Left forelimb (tissue), 1 donor: ENCODE data around the gene ASIP.
A peak's percentile ranks its signal among the peaks of the same experiment; 100 is the strongest.
"Not testable (repeated sequence)": the region's sequence is repeated elsewhere in the genome, so short reads cannot be mapped to it uniquely, and the experiment has no call there.

ENCODE experiments used
- DNase-seq: peaks from one replicate; pipeline ENCODE4 v3.0.0-alpha.2; 2018; ENCODE audit warnings: low spot score

Gene ASIP, protein sequence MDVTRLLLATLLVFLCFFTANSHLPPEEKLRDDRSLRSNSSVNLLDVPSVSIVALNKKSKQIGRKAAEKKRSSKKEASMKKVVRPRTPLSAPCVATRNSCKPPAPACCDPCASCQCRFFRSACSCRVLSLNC

DNA sequence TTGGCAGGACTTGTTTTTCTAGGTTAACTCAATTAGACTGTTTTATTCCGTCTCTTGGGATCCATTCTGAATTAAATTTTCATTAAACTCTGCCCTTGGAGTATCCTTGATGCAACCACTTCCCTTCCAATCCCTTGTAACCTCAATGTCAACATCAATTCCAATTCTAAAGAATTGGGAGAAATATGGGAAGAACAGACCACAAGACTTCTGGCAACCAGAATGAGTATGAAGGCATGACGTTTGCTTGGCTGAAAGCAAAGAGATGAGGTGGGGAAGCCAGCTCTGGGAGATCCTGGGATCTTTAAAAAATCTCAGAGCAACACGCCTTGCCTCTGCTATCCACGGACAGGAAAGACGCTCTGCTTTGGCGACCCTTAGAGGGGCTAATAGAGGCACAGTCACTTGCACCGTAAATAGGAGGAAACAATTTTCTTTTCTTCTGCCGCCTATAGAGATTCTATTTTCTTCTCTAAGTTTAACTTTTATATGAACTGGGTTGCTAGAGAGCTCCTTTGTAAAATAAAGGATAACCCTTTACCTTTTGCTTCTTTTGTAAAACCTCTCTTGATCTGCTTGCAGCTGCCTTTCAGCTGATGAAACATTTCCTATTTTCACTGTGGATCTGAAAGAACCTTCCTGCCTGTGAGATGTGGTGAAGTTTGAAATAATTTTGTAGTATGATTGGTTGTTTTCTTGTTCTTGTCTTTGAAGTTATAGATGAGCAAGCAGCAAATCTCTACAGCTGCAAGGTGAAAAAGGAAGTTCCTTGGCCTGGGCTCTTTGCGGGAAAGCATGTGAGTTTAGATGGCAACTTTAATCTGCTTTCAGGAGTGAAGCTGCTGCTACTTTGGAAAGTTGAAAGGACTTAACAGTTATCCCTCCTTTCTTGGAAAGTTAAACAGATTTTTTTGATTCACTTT, at the start of gene ASIP:
Gene ASIP, plus strand, starts transcription at position 731 of the 923 bp plus-strand sequence. CDS start 18,952 bp downstream, outside the sequence.
- DNase-seq: no peak

DNA sequence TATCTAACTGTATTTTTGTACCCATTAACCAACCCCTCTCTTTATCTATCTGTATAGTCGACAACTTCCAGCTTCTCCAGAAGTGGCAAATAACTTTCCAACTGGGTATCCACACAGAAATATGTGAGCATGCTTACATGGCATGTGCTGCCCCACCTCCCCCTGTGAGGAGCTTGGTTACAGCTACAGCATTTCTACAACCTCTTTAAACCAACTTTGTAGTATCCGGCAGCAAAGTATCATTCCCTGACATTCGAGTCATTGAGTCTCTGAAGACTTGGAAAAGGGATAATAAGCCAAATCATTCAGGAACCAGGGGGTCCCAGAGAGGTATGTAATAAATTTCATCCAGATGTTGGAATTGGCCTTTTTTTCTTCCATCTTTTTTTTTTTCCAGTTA, 48.2 kb upstream of the ASIP start:
- no peak for DNase-seq

DNA sequence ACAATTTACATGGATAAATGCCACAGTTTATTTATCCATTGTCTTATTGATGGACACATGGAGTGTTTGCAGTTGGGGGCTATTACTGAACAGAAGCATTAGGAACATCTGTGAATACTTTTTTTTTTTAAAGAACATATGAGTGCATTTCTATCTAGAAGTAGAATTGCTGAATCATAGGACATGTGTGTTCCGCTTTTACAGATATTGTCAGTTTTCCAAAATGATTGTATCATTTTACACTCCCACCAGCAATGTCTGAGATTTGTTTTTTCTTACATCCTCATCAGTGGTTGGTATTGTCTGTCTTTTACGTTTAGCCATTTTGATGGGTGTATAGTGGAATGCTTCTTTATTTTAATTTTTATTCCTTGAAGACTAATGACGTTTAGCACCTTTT, 42.0 kb upstream of the ASIP start:
- no peak for DNase-seq

DNA sequence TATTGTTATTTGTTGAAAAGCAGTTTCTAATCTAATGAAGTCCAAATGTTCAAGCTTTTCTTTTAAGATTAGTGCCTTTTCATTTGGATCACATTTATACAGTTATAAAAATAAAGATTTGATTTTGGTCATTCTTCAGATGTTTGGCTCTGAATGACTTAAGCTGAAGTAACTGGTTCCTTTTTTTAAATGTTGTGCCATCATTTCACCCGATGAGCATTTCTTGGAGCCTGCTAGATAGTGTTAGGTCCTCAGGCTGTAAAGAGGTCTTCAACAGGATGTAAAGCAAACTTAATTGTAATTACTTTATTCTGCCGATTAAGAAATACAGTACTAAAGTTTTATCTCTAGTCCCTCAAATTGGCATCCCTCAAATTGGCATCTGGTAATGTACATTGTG, 41.2 kb upstream of the ASIP start:
- no peak for DNase-seq

DNA sequence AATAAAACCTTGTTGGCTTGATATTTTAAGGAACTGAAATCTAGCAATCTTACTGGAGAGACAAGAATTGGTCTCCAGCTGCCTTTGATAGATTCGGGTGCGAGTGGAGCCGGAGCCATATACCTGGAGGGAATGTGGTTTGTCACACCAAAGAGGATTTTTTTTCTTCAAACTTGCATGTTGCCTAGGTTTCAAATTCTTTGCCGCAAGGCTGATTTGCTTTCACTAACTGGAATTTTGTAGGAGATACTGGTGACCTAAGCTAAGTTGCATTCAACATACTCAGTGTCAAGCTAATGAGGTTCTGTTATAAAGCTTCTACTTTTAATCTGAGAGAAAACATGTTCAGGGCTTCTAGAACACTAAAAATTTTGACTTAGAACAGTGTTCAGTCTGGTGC, 39.7 kb upstream of the ASIP start:
- DNase-seq: no peak

DNA sequence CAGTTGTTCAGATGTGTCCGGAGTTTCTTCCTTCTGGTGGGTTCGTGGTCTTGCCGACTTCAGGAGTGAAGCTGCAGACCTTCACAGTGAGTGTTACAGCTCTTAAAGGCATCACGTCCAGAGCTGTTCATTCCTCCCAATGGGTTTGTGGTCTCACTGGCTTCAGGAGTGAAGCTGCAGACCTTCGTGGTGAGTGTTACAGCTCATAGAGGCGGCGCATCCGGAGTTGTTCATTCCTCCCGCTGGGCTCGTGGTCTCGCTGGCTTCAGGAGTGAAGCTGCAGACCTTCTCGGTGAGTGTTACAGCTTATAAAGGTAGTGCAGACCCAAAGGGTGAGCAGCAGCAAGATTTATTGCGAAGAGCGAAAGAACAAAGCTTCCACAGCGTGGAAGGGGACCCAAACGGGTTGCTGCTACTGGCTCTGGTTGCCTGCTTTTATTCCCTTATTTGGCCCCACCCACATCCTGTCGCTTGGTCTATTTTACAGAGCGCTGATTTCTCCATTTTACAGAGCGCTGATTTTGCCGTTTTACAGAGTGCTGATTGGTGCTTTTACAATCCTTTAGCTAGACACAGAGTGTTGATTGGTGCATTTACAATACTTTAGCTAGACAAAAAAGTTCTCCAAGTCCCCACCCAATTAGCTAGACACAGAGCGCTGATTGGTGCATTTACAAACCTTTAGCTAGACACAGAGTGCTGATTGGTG, 35.9 kb upstream of the ASIP start:
- DNase-seq: not testable (repeated sequence)

DNA sequence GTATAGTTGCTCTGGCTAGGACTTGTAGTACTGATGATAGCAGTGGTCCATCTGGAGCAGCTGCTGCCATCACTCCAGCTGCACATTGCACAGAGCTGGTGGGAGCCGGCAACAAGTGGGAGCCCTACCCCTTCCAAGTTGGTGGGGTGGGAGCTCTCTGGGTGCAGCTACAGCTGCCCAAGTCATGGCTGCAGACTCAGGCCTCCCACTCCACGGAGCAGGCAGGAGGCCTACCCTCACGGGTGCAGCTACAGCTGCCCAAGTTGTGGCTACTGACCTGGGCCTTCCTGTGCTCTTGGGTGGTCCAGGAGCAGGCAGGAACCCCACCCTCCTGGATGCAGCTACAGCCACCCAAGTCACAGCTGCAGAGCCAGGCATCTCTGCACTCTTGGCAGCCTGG, 32.1 kb upstream of the ASIP start:
- no peak for DNase-seq

DNA sequence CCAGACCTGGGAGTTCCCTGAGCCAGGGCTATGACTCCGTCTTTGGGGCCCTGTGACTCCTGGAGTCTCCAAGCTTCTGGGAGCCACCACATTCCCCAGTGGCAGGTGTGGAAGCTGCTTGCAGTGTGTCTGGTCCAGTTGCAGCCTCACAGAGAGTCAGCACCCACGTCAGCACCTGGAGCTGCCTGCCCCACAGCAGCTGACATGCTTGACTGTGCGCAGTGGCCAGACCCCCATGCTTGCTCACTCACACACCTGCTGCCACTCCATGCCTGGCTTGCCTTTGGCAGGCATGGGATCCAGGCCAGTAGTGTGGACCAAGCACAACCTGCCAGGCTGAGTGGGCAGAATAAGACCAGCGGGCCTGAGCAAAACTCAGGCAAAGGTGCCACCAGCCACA, 31.0 kb upstream of the ASIP start:
- DNase-seq: no peak

DNA sequence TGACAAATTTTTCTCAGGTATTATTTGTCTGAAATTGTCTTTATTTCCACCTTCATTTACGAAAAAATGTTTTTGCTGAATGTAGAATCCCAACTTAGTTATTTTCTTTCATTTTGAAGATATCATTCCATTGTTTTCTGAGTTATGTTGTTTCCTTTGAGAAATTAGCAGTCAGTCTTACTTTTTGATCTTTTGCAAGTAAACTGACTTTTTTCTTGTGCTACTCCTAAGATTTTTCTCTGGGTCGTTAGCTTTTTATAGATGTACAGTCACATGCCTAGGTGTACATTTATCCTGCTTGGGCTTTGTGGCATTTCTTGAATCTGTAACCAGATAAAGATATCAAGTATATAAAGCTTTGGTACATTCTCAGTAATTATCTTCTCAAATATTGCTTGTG, 29.6 kb upstream of the ASIP start:
- DNase-seq: no peak

DNA sequence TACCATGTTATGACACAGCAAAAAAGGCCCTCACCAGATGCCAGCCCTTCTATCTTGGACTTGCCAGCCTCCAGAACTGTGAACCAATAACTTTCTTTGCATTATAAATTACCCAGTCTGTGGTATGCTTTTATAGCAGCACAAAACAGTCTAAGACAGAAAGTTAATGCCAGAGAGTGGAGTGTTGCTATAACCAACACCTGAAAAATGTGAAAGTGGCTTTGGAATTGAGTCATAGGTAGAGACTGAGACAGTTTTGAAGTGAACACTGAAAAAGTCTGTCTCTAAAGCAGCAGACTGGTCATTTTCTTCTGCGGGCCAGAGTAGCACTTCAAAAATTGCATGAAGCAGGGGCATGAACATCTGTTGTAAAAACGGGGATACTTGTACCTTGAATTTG, 28.0 kb upstream of the ASIP start:
- no peak for DNase-seq

DNA sequence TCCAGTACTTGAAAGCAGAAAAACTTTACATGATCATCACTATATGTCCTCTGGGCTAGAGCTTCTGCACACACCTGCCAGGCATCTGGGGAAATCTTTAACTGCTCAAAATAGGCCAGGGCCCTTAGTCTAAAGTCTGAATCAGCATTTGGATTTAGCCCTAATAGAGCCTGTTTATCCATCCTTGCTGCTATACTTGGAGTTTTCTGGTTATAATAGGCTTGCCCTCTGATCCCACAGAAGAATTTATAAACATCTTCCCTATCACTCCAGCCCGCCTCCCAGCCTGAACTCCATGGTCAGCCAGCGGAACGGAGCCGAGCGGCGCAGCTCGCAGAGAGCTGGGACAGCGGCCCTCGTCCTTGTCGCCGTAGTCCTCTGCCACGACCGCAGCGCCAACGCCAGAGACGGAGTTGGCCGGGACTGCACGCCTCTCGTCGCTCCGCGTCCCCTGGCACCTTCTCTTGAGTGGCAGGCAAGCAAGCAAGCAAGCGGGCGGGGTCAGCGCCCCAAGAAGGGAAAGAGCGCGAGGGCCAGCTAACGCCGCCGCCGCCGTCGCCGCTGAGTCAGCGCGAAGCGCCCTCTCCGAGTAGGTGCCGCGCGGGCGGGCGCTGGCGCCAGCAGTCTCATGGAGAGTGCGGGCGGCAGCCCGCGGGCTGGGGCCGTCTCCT, 25.4 kb upstream of the ASIP start:
- DNase-seq: peak; percentile 75

DNA sequence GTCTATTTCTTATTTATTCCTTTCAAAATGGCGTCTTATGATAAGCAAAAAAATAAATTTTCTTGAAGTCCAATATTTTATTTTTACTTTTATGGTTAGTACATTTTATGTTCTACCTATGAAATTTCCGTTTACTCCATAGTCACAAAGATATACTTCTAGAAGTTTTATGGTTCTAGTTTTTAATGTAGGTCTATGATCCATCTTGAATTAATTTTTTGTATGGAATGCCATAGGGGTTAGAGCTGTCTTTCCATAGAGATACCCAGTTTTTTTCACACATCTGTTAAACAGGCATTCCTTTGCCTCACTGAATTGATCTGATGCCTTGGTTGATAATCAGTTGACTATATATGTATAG, 24.9 kb upstream of the ASIP start:
- no peak for DNase-seq

DNA sequence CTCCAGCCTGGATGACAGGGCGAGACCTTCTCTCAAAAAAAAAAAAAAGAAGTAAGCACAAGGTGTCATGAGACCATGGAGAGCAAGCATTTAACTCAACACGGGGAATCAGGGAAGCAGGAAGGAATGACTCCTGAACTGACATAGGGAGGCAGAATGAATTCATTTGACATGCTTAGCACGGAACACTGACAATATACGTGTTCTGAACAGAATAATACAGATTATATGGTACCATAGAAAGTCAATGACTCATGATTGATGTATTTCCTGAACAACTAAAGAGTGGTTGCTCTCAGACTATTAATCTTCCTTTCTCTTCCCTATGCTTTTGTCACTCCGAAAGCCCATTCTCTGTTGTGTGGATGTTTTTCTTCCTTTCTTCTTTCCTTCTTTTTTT, 20.7 kb upstream of the ASIP start:
- no peak for DNase-seq

DNA sequence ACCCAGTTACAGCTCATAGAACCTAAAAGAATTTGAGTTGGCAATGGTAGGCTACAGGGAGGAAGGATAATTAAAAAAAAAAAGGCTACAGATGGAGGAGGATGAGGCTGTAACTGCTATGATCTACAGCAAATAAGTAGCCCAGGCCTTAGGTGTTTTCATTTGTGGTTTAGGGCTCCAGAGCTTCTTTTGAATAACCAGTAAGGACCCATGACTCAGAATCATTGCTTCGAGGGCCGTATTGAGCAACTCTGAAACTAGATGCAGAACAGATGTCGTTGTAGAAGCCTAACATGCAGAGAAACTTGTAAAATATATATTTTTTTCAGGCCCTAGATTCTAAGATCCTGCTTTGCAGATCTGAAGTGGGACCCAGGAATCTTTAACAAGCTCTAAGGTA, 19.0 kb upstream of the ASIP start:
- DNase-seq: no peak

DNA sequence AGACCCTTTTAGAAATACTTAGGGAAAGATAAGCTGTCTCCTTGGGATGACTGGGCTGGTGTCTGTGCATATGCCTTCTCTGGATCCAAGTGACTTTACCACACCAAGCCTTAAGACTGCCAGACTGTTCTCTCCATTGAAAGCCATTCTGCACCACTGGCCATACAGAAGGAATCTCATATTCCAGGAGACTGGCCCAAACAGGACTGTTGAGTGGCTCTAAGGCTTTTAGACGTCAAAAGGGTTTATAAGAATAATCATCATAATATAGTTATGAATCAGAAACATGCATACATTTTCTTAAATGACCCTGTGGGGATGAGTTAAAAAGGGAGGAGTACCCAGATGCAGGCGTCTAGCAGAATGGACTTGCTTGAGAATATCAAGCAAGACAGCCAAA, 17.0 kb upstream of the ASIP start:
- DNase-seq: not testable (repeated sequence)

DNA sequence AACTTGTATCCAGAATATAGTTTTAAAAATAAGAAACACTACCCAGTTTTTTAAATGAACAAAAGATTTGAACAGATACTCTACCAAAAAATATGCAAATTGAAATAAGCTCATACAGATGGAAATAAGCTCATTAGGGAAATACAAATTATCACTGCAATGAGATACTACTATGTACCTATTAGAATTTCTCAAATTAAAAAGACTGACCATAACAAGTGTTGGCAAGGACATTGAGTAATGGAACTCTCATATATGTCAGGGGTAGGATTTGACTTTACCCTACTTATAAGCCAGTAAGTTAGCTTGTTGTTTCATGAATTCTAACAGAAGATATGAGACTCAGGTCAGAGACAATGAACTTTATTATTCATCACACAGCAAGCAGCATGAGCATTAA, 9.6 kb upstream of the ASIP start:
- no peak for DNase-seq

DNA sequence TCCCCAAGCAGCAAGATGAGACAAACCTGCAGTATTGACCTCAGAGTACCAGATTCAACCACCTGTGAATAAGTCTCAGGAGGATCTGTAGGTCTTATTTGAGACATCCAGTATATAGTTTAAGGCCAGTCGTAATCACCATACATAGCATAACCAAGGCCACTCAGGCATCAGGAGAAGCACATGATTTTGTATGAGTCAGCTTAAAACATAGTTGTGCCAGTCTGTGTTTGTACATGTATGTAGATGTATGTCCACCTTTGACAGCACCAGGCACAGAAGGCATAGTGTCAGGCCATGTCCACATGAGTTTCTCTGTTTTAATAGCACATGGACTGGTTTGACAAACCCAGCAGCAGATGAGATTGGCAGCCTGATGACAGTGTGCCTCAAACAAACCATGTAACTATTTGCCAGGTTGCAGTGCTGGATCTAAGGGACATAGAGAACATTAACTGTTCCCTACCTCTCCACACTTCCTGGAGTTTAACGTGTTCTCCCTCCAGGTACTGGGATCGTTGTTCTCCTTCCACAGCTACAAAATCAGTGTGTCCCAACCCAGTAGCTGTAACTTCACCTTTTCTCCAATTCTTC, 8.6 kb upstream of the ASIP start:
- DNase-seq: no peak

DNA sequence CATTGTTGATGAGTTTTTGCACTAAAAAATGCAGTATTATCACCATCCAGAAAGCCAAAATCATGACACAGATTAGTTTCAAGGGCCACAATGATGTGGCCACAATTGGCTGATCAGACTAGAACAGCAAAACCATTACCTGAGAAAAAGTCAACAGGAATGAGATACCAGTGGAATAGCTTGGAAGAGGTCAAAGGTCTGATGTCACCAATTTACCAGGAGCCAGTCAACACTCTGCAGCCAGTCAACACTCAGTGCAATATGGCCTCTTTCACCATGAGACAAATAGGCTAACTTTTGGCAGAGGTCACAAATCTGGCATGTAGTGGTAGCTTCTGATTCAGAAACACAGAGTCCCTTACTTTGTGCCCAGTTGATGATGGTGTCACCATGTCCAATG, 7.5 kb upstream of the ASIP start:
- DNase-seq: no peak

DNA sequence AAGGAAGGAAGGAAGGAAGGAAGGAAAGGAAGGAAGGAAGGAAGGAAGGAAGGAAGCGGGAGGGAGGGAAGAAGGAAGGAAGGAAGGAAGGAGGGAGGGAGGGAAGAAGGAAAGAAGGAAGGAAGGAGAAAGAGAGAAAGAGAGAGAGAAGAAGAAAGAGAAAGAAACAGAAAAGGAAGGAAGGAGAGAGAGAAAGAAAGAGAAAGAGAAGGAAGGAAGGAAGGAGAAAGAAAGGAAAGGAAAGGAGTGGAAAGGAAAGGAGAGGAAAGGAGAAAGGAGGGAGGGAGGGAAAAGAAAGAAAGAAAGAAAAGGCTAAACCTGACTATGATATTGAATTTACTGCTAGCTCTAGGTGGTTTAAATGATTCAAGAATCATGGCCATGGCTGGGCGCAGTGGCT, 5.3 kb upstream of the ASIP start:
- DNase-seq: no peak

DNA sequence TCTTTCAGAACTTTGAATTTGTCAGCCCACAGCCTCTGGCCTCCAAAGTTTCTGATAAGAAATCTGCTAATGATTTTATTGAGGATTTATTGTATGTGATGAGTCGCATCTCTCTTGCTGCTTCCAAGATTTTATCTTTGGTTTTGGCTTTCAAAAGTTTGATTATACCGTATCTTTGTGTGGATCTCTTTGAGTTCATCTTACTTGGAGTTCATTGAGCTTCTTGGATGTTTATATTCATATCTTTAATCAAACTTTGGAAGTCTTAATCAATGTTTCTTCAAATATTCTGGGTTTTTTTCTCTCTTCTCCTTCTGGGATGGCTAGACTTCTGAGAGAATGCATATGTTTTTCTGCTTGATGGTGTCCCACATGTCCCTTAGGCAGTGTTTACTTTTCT, 3.3 kb upstream of the ASIP start:
- DNase-seq: no peak

DNA sequence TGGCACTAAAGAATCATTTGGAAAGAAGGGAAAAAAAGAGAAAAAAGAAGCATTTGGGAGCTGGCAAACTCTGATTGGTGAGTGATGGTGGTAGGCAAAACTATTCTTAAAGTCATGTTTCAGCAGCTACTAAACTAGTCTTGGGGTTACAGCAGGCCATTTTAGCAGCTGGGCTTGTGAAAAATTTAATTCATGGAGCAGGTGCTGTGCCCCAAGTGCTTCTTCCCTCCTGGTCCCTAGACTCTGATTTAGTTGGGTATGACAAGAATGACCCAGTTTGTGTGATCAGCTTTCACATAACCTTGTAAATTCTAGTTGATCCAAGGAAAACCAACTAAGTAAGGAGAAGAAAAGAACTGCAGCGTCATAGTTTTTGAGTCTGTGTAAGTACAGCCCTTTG, 1.1 kb upstream of the ASIP start:
- DNase-seq: no peak

DNA sequence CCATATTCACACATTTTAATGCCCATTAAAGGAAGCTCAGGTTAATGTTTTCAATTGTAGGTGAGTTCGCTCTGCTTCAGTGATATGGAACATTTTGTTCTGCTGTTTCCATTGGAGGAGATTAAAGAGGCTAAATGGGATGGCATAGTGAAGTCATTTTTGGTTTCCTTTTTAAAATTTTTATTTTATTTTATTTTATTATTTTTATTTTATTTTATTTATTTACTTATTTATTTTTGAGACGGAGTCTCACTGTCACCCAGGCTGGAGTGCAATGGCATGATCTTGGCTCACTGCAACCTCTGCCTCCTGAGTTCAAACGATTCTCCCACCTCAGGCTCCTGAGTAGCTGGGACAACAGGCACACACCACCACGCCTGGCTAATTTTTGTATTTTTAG, 792 bp downstream of the ASIP start:
- DNase-seq: not testable (repeated sequence)
